Naive thymus-derived CD4-positive, alpha-beta T cell (primary cell): ENCODE data around the gene NDUFV1. TPM values are rescaled to one million over a fixed set of nuclear protein-coding genes. Genes with fewer than 3 reads are reported as not detected.

Experiments used
- ATAC-seq: fragments of 150-1000 bp; cut with Tn5 transposase; 2 replicates; pipeline ENCODE4 v1.10.0; 2021; ENCODE audit warnings: mild to moderate bottlenecking, moderate library complexity
- CTCF ChIA-PET: fragments of 350-600 bp; sonication (Branson Sonifier 250); formaldehyde crosslinking; loops from one replicate; lab custom pipeline; 2021; ENCODE audit warnings: antibody characterized with exemption; lab: Charles Lee
- POLR2A ChIA-PET: fragments of 350-600 bp; sonication (Branson Sonifier 250); formaldehyde crosslinking; loops from one replicate; lab custom pipeline; 2021; ENCODE audit warnings: antibody characterized with exemption, inconsistent platforms; lab: Charles Lee
- DNase-seq, 9 donors: peaks; one replicate each; pipeline versions ENCODE4 v3.0.0 to v3.0.0-alpha.2; 2020 to 2022; ENCODE audit warnings: mixed read lengths in 1 of 9
- H3K27ac ChIP-seq: one replicate; pipeline ENCODE4 v1.7.0; 2013; ENCODE audit warnings: mild to moderate bottlenecking, low read depth, low read length, moderate library complexity
- H3K27me3 ChIP-seq, 2 donors: one replicate each; pipeline ENCODE4 v1.7.0; 2013; ENCODE audit warnings: low read length in 2 of 2, mild to moderate bottlenecking in 2 of 2, moderate library complexity in 2 of 2; ENCODE audit not compliant: control insufficient read depth in 2 of 2, insufficient read depth in 2 of 2
- H3K36me3 ChIP-seq, 3 experiments: 1 replicate in 2 of 3; 2 replicates in 1 of 3; pipeline ENCODE4 v1.7.0; 2013; ENCODE audit warnings: low read length in 3 of 3, mild to moderate bottlenecking in 3 of 3, moderate library complexity in 1 of 3; ENCODE audit not compliant: insufficient read depth in 3 of 3, control insufficient read depth in 2 of 3
- H3K4me1 ChIP-seq, 2 donors: one replicate each; pipeline ENCODE4 v1.7.0; 2013; ENCODE audit warnings: low read length in 2 of 2, mild to moderate bottlenecking in 2 of 2, moderate library complexity in 1 of 2; ENCODE audit not compliant: control insufficient read depth in 2 of 2, insufficient read depth in 2 of 2
- H3K4me3 ChIP-seq: 2 replicates; pipeline ENCODE4 v1.7.0; 2013; ENCODE audit warnings: mild to moderate bottlenecking, low read length
- H3K9me3 ChIP-seq, 3 experiments: 1 replicate in 2 of 3; 2 replicates in 1 of 3; pipeline ENCODE4 v1.7.0; 2013; ENCODE audit warnings: low read length in 3 of 3; ENCODE audit not compliant: control insufficient read depth in 2 of 3
- H3K27ac Mint-ChIP-seq, 9 donors: one replicate each; pipeline ENCODE4 v1.8.0; 2020 to 2022; ENCODE audit warnings: mixed read lengths in 9 of 9, mild to moderate bottlenecking in 8 of 9, moderate library complexity in 5 of 9, inconsistent platforms in 2 of 9
- H3K27me3 Mint-ChIP-seq, 5 donors: one replicate each; pipeline ENCODE4 v1.8.0; 2021 to 2022; ENCODE audit warnings: mixed read lengths in 5 of 5, mild to moderate bottlenecking in 1 of 5
- H3K36me3 Mint-ChIP-seq, 5 donors: one replicate each; pipeline ENCODE4 v1.8.0; 2020 to 2022; ENCODE audit warnings: mixed read lengths in 5 of 5, mild to moderate bottlenecking in 3 of 5, inconsistent platforms in 1 of 5
- H3K4me1 Mint-ChIP-seq, 7 donors: one replicate each; pipeline ENCODE4 v1.8.0; 2020 to 2022; ENCODE audit warnings: mixed read lengths in 7 of 7, mild to moderate bottlenecking in 3 of 7, inconsistent platforms in 1 of 7
- H3K4me3 Mint-ChIP-seq, 10 donors: one replicate each; pipeline ENCODE4 v1.8.0; 2020 to 2022; ENCODE audit warnings: mild to moderate bottlenecking in 10 of 10, mixed read lengths in 10 of 10, moderate library complexity in 6 of 10, inconsistent platforms in 2 of 10
- H3K9me3 Mint-ChIP-seq, 11 donors: one replicate each; pipeline ENCODE4 v1.8.0; 2020 to 2022; ENCODE audit warnings: mixed read lengths in 11 of 11, mild to moderate bottlenecking in 4 of 11, inconsistent platforms in 1 of 11, moderate library complexity in 1 of 11
- intact Hi-C, 2 donors: fragments of 100-400 bp; cut with micrococcal nuclease; formaldehyde crosslinking; loops; one replicate each; pipeline ENCODE4 v1.15.1; 2023
- polyA plus RNA-seq, 2 donors: library from polyadenylated mRNA; unstranded; fragments of 300-500 nt; fragmentation: Illumina TruSeq; gene quantifications; one replicate each; pipeline ENCODE4 v1.2.3, GENCODE V29; 2021
- total RNA-seq, 6 experiments: library from RNA in 5 of 6; stranded (reverse) in 5 of 6; gene quantifications; 1 replicate in 5 of 6; 2 replicates in 1 of 6; pipeline ENCODE4 v1.2.3 and lab custom pipeline; 2021 to 2026

NDUFV1 gene
- total and polyA plus RNA-seq, 7 experiments from 2014 or later, result 111 to 253 (median 201) TPM

DNA sequence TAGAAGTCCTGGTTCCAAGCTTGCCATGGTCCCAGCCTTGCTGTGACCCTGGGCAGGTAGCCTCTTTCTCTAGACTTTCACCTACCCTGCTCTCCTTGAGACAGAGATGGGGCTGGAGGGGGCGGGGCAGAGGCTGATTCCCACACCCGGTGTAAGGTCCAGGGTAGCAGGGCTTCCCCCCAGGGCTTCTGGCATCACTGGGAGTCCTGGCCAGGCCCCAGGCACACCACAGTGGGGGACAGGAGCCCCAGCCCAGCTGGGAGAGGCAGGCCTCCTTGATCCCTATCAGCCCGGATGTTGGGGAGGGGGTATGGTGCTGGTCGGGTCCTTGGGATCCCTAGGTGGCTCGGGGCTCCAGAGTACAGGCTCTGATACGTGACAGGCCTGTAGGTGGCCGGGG, 24.7 kb downstream of the NDUFV1 start:
- Histone ChIP-seq H3K9me3 (no peaks in the 10 kb centered on the region), H3K4me1 (peaks cover 8 to 9% of the 10 kb centered on the region in 2 donors), H3K27me3 (no peaks in the 10 kb centered on the region), H3K4me3 (no peak overlapping the region), H3K27ac (no peak overlapping the region), H3K36me3 (no peaks in the 10 kb centered on the region)
- intact Hi-C loops, result loop anchor here in 1 of 2 donors (5.0 kb wide), 1 partner anchor 229 kb away; the partner anchor contains the start of genes PPP1CA and TBC1D10C
- peak overlapping the region; percentile 84 to 94 (median 89) for H3K4me3 Mint-ChIP-seq
- peak overlapping the region in 6 of 9 donors; percentile 36 to 91 (median 88) for H3K27ac Mint-ChIP-seq
- ChIA-PET CTCF (interaction anchor here (0.6 to 2.5 kb wide), 7 partner anchors 17 to 231 kb away, joined by 3 to 9 read pairs (median 5); partner anchors contain the start of gene ACY3), POLR2A (interaction anchor here (0.7 to 0.9 kb wide), 2 partner anchors 17 to 22 kb away, joined by 3 to 6 read pairs; no protein-coding TSS in a partner anchor)
- DNase-seq (peak in 1 of 9 donors; percentile 10), ATAC-seq (no peak)
- H3K9me3 Mint-ChIP-seq, result no peaks in the 10 kb centered on the region
- H3K36me3 Mint-ChIP-seq, result no peaks in the 10 kb centered on the region
- peaks cover 4 to 12% (median 7%) of the 10 kb centered on the region in 7 donors for H3K4me1 Mint-ChIP-seq
- H3K27me3 Mint-ChIP-seq, result no peaks in the 10 kb centered on the region

DNA sequence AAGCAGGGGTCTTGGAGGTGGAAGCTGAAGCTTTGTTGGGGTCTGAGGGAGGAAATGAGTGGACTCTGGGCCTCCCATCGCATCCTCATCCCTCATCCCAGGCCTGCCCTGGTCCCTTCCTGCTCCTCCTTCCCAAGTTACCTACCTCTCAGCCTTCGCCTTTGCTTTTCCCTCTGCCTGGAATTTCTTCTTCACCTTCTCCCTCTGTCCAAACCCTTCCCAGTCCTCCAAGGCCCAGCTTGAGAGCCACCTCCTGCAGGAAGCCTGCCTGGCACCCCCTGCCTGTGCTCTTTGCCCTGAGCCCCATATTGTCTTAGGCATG, 25.1 kb downstream of the NDUFV1 start:
- CTCF ChIA-PET, result interaction anchor here (0.6 to 2.5 kb wide), 5 partner anchors 17 to 94 kb away, joined by 3 to 9 read pairs (median 6); partner anchors contain the start of gene ACY3

DNA sequence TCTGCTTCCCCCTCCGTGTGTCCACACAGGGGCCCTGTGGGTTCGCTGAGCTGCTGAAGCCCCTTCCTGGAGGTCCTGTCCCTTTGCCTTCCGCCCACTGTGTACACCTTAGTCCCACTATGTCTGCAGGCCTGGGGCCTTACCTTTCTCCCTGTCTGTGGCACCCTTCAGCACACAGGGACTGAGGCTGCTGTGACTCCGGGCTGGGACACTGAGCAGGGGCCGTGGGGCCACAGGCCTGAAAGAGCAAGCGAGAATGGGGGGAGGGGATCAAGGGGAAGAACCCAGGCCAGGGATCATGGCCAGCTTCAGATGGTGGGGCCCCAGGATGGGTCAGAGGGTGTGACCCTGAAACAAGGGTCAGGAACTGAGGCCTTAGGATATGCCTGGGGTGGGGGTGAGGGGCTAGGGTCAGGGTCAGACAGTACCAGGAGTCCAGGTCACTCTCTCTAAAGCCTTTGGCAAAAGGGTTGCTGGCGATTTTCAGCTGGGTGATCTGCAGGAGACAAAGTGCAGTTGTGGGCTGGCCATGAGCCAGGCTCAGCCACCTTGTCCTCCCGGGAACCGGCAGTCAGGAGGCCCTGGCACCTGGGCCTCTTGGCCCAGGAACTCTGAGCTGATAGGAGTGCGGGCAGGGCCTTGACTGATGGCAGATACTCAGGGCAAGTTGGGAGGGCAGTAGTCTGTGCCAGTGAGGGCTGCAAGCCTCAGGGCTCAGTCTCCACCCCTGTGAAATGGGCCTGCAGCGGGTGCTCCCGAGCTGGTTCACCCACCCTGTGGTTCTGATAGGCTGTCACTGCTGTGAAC, 25.6 kb downstream of the NDUFV1 start:
- Mint-ChIP-seq H3K27ac (peak overlapping the region in 4 of 9 donors; percentile 8 to 71 (median 16)), H3K36me3 (no peaks in the 10 kb centered on the region), H3K9me3 (no peaks in the 10 kb centered on the region), H3K27me3 (no peaks in the 10 kb centered on the region), H3K4me1 (peaks cover 4 to 12% (median 7%) of the 10 kb centered on the region in 7 donors), H3K4me3 (peak overlapping the region in 8 of 10 donors; percentile 30 to 76 (median 49))
- POLR2A ChIA-PET, result interaction anchor here (0.7 to 0.9 kb wide), 3 partner anchors 18 to 21 kb away, joined by 3 to 6 read pairs (median 3); partner anchors contain the start of gene ACY3
- CTCF ChIA-PET, result interaction anchor here (1.6 to 2.5 kb wide), 3 partner anchors 16 to 27 kb away, joined by 6 to 9 read pairs (median 7); no protein-coding TSS in a partner anchor
- no peak overlapping the region for H3K27ac ChIP-seq
- ATAC-seq (no peak), DNase-seq (no peak)
- H3K4me1 ChIP-seq, result peaks cover 8 to 9% of the 10 kb centered on the region in 2 donors
- H3K27me3 ChIP-seq, result no peaks in the 10 kb centered on the region
- intact Hi-C loops, result loop anchor here in 1 of 2 donors (5.0 kb wide), 1 partner anchor 230 kb away; the partner anchor contains the start of genes PPP1CA and TBC1D10C
- H3K9me3 ChIP-seq, result no peaks in the 10 kb centered on the region
- no peaks in the 10 kb centered on the region for H3K36me3 ChIP-seq
- no peak overlapping the region for H3K4me3 ChIP-seq

More for the DNA sequence above, 25.1 kb downstream of the NDUFV1 start:
- H3K4me1 ChIP-seq, result peaks cover 8 to 9% of the 10 kb centered on the region in 2 donors
- no peaks in the 10 kb centered on the region for H3K9me3 ChIP-seq
- H3K9me3 Mint-ChIP-seq, result no peaks in the 10 kb centered on the region
- POLR2A ChIA-PET, result interaction anchor here (0.7 to 0.9 kb wide), 2 partner anchors 17 to 21 kb away, joined by 3 to 6 read pairs; no protein-coding TSS in a partner anchor
- no peak for DNase-seq
- no peaks in the 10 kb centered on the region for H3K27me3 ChIP-seq
- H3K36me3 ChIP-seq, result no peaks in the 10 kb centered on the region
- peaks cover 4 to 12% (median 7%) of the 10 kb centered on the region in 7 donors for H3K4me1 Mint-ChIP-seq
- intact Hi-C loops, result loop anchor here in 1 of 2 donors (5.0 kb wide), 1 partner anchor 230 kb away; the partner anchor contains the start of genes PPP1CA and TBC1D10C
- H3K27me3 Mint-ChIP-seq, result no peaks in the 10 kb centered on the region
- H3K27ac Mint-ChIP-seq, result peak overlapping the region in 4 of 9 donors; percentile 12 to 71 (median 55)
- no peak overlapping the region for H3K27ac ChIP-seq
- no peak for ATAC-seq
- no peaks in the 10 kb centered on the region for H3K36me3 Mint-ChIP-seq
- H3K4me3 Mint-ChIP-seq, result peak overlapping the region in 9 of 10 donors; percentile 30 to 76 (median 51)
- no peak overlapping the region for H3K4me3 ChIP-seq

DNA sequence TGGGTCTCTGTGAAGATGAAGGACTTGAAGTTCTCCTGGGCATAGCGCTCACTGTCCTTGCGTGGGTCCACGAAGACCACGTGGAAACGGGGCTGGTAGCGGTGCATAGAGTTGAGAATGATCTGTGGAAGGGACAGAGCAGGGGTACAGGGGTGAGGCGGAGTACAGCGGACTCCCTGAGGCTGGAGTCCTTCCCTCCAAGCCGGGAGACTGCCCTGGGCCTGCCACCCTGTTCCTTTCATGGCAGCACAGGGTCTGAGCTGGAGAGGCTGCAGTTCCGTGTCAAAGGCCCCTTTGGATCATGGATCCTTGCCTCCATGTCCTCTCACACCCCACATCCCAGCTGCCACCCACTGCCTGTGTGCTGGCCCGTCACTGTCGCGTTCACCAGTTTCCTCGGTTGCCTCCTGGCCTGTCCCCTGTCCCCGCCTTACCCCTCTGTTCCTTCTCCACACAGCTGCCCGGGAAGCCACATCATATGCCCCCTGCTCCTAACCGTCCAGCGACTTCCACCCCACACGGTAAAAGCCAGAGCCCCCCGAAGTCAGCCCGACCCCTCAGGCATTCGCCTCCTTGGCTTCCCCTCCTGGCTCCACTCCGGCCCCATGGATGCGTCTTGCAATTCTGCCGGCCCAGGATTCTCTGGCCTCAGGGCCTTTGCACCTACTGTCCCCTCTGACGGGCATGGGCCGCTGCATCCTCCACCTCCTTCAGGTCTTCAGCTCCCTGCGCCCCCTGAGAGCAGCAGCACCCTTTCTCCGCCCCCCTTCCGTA, 26.4 kb downstream of the NDUFV1 start:
- Mint-ChIP-seq H3K4me1 (peaks cover 4 to 9% (median 7%) of the 10 kb centered on the region in 7 donors), H3K4me3 (peak overlapping the region in 4 of 10 donors; percentile 24 to 64 (median 45)), H3K9me3 (no peaks in the 10 kb centered on the region), H3K27me3 (no peaks in the 10 kb centered on the region), H3K36me3 (no peaks in the 10 kb centered on the region), H3K27ac (peak overlapping the region in 2 of 9 donors; percentile 3 to 18)
- no peak overlapping the region for H3K4me3 ChIP-seq
- no peak overlapping the region for H3K27ac ChIP-seq
- intact Hi-C loops, result loop anchor here in 1 of 2 donors (5.0 kb wide), 1 partner anchor 231 kb away; the partner anchor contains the start of genes PPP1CA and TBC1D10C
- DNase-seq (no peak), ATAC-seq (no peak)
- H3K9me3 ChIP-seq, result no peaks in the 10 kb centered on the region
- H3K27me3 ChIP-seq, result no peaks in the 10 kb centered on the region
- peaks cover 8 to 9% of the 10 kb centered on the region in 2 donors for H3K4me1 ChIP-seq
- CTCF ChIA-PET, result interaction anchor here (2.5 kb wide), 1 partner anchor 26 kb away, joined by 9 read pairs; no protein-coding TSS in a partner anchor
- POLR2A ChIA-PET, result interaction anchor here (0.8 kb wide), 1 partner anchor 17 kb away, joined by 3 read pairs; the partner anchor contains the start of gene ACY3
- H3K36me3 ChIP-seq, result no peaks in the 10 kb centered on the region

DNA sequence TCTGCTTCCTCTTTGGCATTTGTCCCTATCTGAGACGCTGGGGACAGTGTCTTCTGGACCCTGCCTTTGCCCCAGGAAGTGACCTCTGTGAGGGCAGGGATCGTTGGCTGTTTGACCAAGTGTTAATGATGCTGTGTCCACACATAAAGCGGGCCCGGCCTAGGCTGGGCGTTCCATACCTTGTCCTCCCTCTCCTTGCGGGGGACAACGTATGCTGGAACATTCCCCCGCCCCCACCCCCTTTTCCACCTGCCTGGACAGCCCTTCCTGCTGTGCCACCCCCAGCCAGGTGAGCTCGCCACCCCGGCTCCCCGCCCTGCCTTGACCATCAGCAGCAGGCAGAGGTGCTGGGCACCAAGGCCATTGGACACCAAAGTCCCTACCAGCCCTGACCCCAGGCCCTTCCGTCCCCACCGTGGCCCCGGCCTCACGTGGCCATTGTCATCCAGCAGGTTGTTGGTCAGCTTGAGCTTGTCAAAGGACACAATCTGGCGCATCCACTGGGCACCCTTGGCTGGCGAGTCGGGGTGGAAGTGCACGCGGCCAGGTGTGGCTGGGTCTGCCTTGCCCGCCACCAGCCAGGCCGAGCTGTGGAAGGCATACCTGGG, 27.1 kb downstream of the NDUFV1 start:
- Histone ChIP-seq H3K36me3 (no peaks in the 10 kb centered on the region), H3K4me3 (no peak overlapping the region), H3K4me1 (peaks cover 8 to 9% of the 10 kb centered on the region in 2 donors), H3K27ac (no peak overlapping the region), H3K27me3 (no peaks in the 10 kb centered on the region), H3K9me3 (no peaks in the 10 kb centered on the region)
- no peak for DNase-seq
- ChIA-PET POLR2A (no interaction called here), CTCF (no interaction called here)
- Mint-ChIP-seq H3K27ac (peak overlapping the region in 1 of 9 donors; percentile 18), H3K36me3 (no peaks in the 10 kb centered on the region), H3K4me1 (peaks cover 4 to 10% (median 7%) of the 10 kb centered on the region in 7 donors), H3K9me3 (no peaks in the 10 kb centered on the region), H3K27me3 (no peaks in the 10 kb centered on the region), H3K4me3 (peak overlapping the region in 2 of 10 donors; percentile 34 to 64)
- ATAC-seq, result no peak
- intact Hi-C loops, result loop anchor here in 1 of 2 donors (5.0 kb wide), 1 partner anchor 232 kb away; the partner anchor contains the start of genes PPP1CA and TBC1D10C
